HepG2 (cell line): ENCODE measurements around the gene NOS1AP.

ENCODE experiments used
- CTCF ChIP-seq: sonication (generic); formaldehyde crosslinking; IDR thresholded peaks from 2 replicates; pipeline ENCODE4 v1.5.0; 2020; ENCODE audit warnings: mild to moderate bottlenecking, missing genetic modification reagents, moderate library complexity
- SMC3 ChIP-seq: IDR thresholded peaks from 2 replicates; pipeline ENCODE4 v1.6.1; 2011; ENCODE audit warnings: low read length, improper control_type of control experiment
- TCF7 ChIP-seq: sonication (generic); IDR thresholded peaks from 2 replicates; pipeline ENCODE4 v1.6.1; 2016; ENCODE audit warnings: antibody characterized with exemption, low read depth
- ZBTB26 ChIP-seq: IDR thresholded peaks from 2 replicates; pipeline ENCODE4 v1.6.1; 2016; ENCODE audit warnings: missing compliant biosample characterization, missing genetic modification reagents, borderline replicate concordance
- ZFX ChIP-seq: sonication (generic); formaldehyde crosslinking; IDR thresholded peaks from 2 replicates; pipeline ENCODE4 v1.4.0; 2020; ENCODE audit warnings: mild to moderate bottlenecking, low read depth, missing genetic modification reagents, moderate library complexity
- ZNF350 ChIP-seq: sonication (generic); formaldehyde crosslinking; IDR thresholded peaks from 2 replicates; pipeline ENCODE4 v1.4.0; 2020; ENCODE audit warnings: mild to moderate bottlenecking, low read depth, missing genetic modification reagents, borderline replicate concordance
- ZNF615 ChIP-seq: sonication (generic); formaldehyde crosslinking; IDR thresholded peaks from 2 replicates; pipeline ENCODE4 v1.5.0; 2020; ENCODE audit warnings: mild to moderate bottlenecking, missing genetic modification reagents, borderline replicate concordance

- TF ChIP-seq ZNF350 (CRISPR knock-in tag): no peak
- TF ChIP-seq ZFX: no peak
- TF ChIP-seq ZNF615: no peak
- no peak for TF ChIP-seq TCF7
- TF ChIP-seq ZBTB26 (CRISPR knock-in tag): no peak
- no peak for TF ChIP-seq SMC3
- TF ChIP-seq CTCF (CRISPR knock-in tag): no peak
These were observed 252.4 kb downstream of the NOS1AP start for GRCh38 chr1:162321809-162322422.
